GM12878 (cell line): ENCODE results near the gene FGF14. TPM values are rescaled to one million over a fixed set of nuclear protein-coding genes. Genes with fewer than 3 reads are reported as not detected.

Experiments
- ATAC-seq: fragments of 200-7000 bp; cut with Tn5 transposase; 3 replicates; pipeline ENCODE4 v1.9.1; 2020; ENCODE audit warnings: mild to moderate bottlenecking, moderate library complexity
- BruUV-seq: library from RNA; stranded (reverse); fragments of 400-500 nt; replicated peaks from 2 replicates; lab custom pipeline; 2021; lab: Mats Ljungman, UMichigan
- CTCF ChIA-PET: fragments of 300-600 bp; sonication (Branson Sonifier 250); formaldehyde crosslinking; extraction: SDS; loops from one replicate; lab custom pipeline; 2021; ENCODE audit warnings: inconsistent platforms; lab: Yijun Ruan, JAX
- POLR2A ChIA-PET: fragments of 350-600 bp; formaldehyde crosslinking; extraction: SDS; loops from one replicate; lab custom pipeline; 2021; ENCODE audit warnings: inconsistent platforms; lab: Charles Lee
- RAD21 ChIA-PET: fragments of 300-600 bp; sonication (Branson Sonifier 250); formaldehyde crosslinking; loops from one replicate; lab custom pipeline; 2023; ENCODE audit warnings: antibody characterized with exemption; ENCODE audit not compliant: unreplicated experiment; lab: Charles Lee
- SMC1A ChIA-PET: fragments of 300-600 bp; sonication (Branson Sonifier 250); formaldehyde crosslinking; loops from one replicate; lab custom pipeline; 2023; ENCODE audit not compliant: unreplicated experiment, uncharacterized antibody; lab: Charles Lee
- DNase-seq: peaks from one replicate; pipeline ENCODE4 v3.0.0-alpha.2; 2011; ENCODE audit warnings: low read depth, low spot score
- FAIRE-seq: peaks from 3 replicates; lab custom pipeline; 2011; peaks lifted over from hg19 to GRCh38; lab: Jason Lieb, UNC
- H2AFZ ChIP-seq: 2 replicates; pipeline ENCODE4 v1.6.0; 2011; ENCODE audit warnings: low read depth, low read length, control low read depth; ENCODE audit not compliant: control insufficient read depth
- H3K27ac ChIP-seq: 2 replicates; pipeline ENCODE4 v1.5.1; 2011; ENCODE audit warnings: control low read depth; ENCODE audit not compliant: control insufficient read depth, insufficient read depth
- H3K27me3 ChIP-seq, 2 experiments: replicated peaks in 1 of 2; 2 replicates each; pipeline versions ENCODE4 v1.6.0 to v1.6.1; 2011; ENCODE audit warnings: low read length in 1 of 2; ENCODE audit not compliant: control insufficient read depth in 2 of 2, insufficient read depth in 2 of 2
- H3K36me3 ChIP-seq, 2 experiments: 2 replicates each; pipeline ENCODE4 v1.5.1; 2011; ENCODE audit warnings: low read length in 1 of 2; ENCODE audit not compliant: control insufficient read depth in 2 of 2, insufficient read depth in 2 of 2
- H3K4me1 ChIP-seq: 2 replicates; pipeline ENCODE4 v1.6.1; 2011; ENCODE audit warnings: mild to moderate bottlenecking, low read length, moderate library complexity, mixed read lengths; ENCODE audit not compliant: control insufficient read depth, insufficient read depth
- H3K4me2 ChIP-seq: 2 replicates; pipeline ENCODE4 v1.6.0; 2011; ENCODE audit warnings: control low read depth; ENCODE audit not compliant: control insufficient read depth, insufficient read depth
- H3K4me3 ChIP-seq: fragments of 200-600 bp; sonication (generic); 2 replicates; pipeline ENCODE4 v1.5.1; 2016
- H3K79me2 ChIP-seq: 2 replicates; pipeline ENCODE4 v1.6.0; 2011; ENCODE audit warnings: low read length; ENCODE audit not compliant: control insufficient read depth, insufficient read depth
- H3K9ac ChIP-seq: 2 replicates; pipeline ENCODE4 v1.8.0; 2011; ENCODE audit warnings: low read length, control low read depth, mixed read lengths; ENCODE audit not compliant: control insufficient read depth, insufficient read depth
- H3K9me3 ChIP-seq: replicated peaks from 3 replicates; pipeline ENCODE4 v1.5.1; 2011; ENCODE audit warnings: mild to moderate bottlenecking, low read length; ENCODE audit not compliant: control insufficient read depth, insufficient read depth
- H4K20me1 ChIP-seq: 2 replicates; pipeline ENCODE4 v1.6.0; 2011; ENCODE audit not compliant: control insufficient read depth, insufficient read depth
- ASH2L ChIP-seq: fragments of 300-600, 200-600 bp; sonication (generic); IDR thresholded peaks from 2 replicates; pipeline ENCODE4 v1.6.1; 2017; ENCODE audit warnings: low read depth, mild to moderate bottlenecking, borderline replicate concordance
- ATF7 ChIP-seq: fragments of 450-650 bp; IDR thresholded peaks from 2 replicates; pipeline ENCODE4 v1.6.1; 2016; ENCODE audit warnings: low read depth, mild to moderate bottlenecking
- FOS ChIP-seq: IDR thresholded peaks from 3 replicates; pipeline ENCODE4 v1.6.1; 2011; ENCODE audit warnings: borderline replicate concordance; ENCODE audit not compliant: insufficient read length; ENCODE audit errors: extremely low read depth
- HDGF ChIP-seq: fragments of 450-650 bp; IDR thresholded peaks from 2 replicates; pipeline ENCODE4 v1.6.1; 2016; ENCODE audit warnings: antibody characterized with exemption
- NFXL1 ChIP-seq: fragments of 450-650 bp; IDR thresholded peaks from 2 replicates; pipeline ENCODE4 v1.6.1; 2017; ENCODE audit warnings: antibody characterized with exemption, mild to moderate bottlenecking, borderline replicate concordance
- POU2F2 ChIP-seq: IDR thresholded peaks from 3 replicates; pipeline ENCODE4 v1.6.1; 2011; ENCODE audit warnings: low read depth, mild to moderate bottlenecking, low read length, borderline replicate concordance
- STAT1 ChIP-seq: fragments of 450-650 bp; conservative IDR thresholded peaks from 2 replicates; pipeline ENCODE4 v1.6.1; 2014; ENCODE audit warnings: antibody characterized with exemption, mild to moderate bottlenecking
- STAT3 ChIP-seq: IDR thresholded peaks from 2 replicates; pipeline ENCODE4 v1.6.1; 2011; ENCODE audit warnings: low read depth, low read length, improper control_type of control experiment
- SUPT20H ChIP-seq: IDR thresholded peaks from 2 replicates; pipeline ENCODE4 v1.6.1; 2011; ENCODE audit warnings: low read depth, mild to moderate bottlenecking, low read length, moderate library complexity, borderline replicate concordance; ENCODE audit not compliant: control insufficient read depth
- WGBS: methylation state at CpG from one replicate; pipeline ENCODE4 v1.1.6; 2016; ENCODE audit warnings: low lambda C conversion rate; ENCODE audit not compliant: insufficient replicate concordance, insufficient coverage; ENCODE audit errors: missing lambda C conversion rate; 5-methylcytosine and 5-hydroxymethylcytosine counted together
- in situ Hi-C: fragments of 300-500 bp; cut with MboI; formaldehyde crosslinking; loops from 9 replicates; pipeline ENCODE4 v1.14.3; 2018; ENCODE audit warnings: mixed read lengths
- intact Hi-C: fragments of 100-400 bp; cut with micrococcal nuclease; formaldehyde crosslinking; loops from one replicate; pipeline ENCODE4 v1.14.2; 2022; ENCODE audit not compliant: unreplicated experiment
- polyA plus RNA-seq, 11 experiments: library from polyadenylated mRNA; depleted of rRNA in 4 of 11; unstranded in 6 of 11; stranded (reverse) in 5 of 11; fragments of >200 nt; fragmentation: Nextera tagmentation in 4 of 11; fragmentation: Illumina TruSeq in 1 of 11; extraction: Ambion mirVana in 4 of 11; extraction: Trizol in 1 of 11; gene quantifications; 1 replicate in 1 of 11; 2 replicates in 10 of 11; pipeline versions ENCODE4 v1.2.1 to v1.2.3, GENCODE V29; 2011 to 2016; ENCODE audit warnings: inconsistent platforms in 2 of 11, missing spikeins in 2 of 11, low read depth in 1 of 11
- total RNA-seq, 4 experiments: library from RNA; depleted of rRNA in 3 of 4; stranded (reverse); fragments of >200 nt in 3 of 4; fragmentation: Illumina TruSeq in 1 of 4; extraction: Trizol in 1 of 4; gene quantifications; 2 replicates each; pipeline versions ENCODE4 v1.2.1 to v1.2.3, GENCODE V29; 2013 to 2021
- TF ChIP-seq, protein P1 (sequence below): fragments of 450-650 bp; formaldehyde crosslinking; IDR thresholded peaks from 2 replicates; pipeline ENCODE4 v1.5.0; 2022; ENCODE audit warnings: mild to moderate bottlenecking, missing genetic modification characterization
- TF ChIP-seq, protein P2 (sequence below): IDR thresholded peaks from 2 replicates; pipeline ENCODE4 v1.6.1; 2011; ENCODE audit warnings: borderline replicate concordance, low read depth, mild to moderate bottlenecking, moderate library complexity, low read length; ENCODE audit not compliant: insufficient read depth, poor library complexity, severe bottlenecking
- TF ChIP-seq, protein P3 (sequence below): fragments of 150-350 bp; IDR thresholded peaks from 2 replicates; pipeline ENCODE4 v1.6.1; 2016; ENCODE audit warnings: low read depth, low read length

The FGF14 gene
- total and polyA plus RNA-seq, 10 of the 15 experiments (the other 5 are each of a cell fraction or from before 2014, with no cell fraction given): under 0.01 to 0.44 (median 0.04) TPM

DNA sequence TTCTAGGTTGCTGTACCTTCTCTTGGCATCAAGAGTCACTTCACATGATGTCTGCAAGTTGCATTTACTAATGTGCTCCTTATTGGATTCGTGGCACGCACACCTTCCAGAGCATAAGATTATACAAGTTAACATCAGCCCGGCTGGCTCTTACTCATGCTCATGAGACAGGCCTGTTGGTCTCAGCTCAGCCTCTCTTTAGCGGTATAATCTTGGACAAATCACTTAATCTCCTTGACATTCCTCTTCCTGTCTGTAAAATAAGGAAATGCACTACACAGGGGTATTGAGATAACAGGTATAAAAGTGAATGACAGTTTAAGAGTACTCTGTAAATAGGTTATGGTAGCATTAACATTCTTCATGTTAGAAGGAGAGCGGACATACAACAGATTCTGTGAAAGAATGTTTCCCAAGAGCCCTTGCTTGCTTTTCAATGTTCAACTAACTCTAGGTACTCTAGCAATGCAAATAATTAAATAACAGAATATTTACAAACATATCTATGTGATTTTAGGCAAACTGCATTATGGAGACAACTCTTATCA, 181.1 kb downstream of the FGF14 start:
- H3K4me3 ChIP-seq: no peak overlapping the region
- no peaks in the 10 kb centered on the region for H3K27me3 ChIP-seq
- in situ Hi-C loops (no loop called here), intact Hi-C loops (no loop called here)
- ATAC-seq (no peak), DNase-seq (no peak), FAIRE-seq (no peak)
- H3K79me2 ChIP-seq: no peaks in the 10 kb centered on the region
- ChIA-PET SMC1A (no interaction called here), RAD21 (no interaction called here), CTCF (no interaction called here), POLR2A (interaction anchor here (0.5 kb wide), 1 partner anchor 220 kb away, joined by 3 read pairs; no protein-coding TSS in a partner anchor)
- WGBS: 17% methylated on average over 5 of the region's 5 CpGs
- H3K4me1 ChIP-seq: no peaks in the 10 kb centered on the region
- no peaks in the 10 kb centered on the region for H3K36me3 ChIP-seq
- H3K4me2 ChIP-seq: no peak overlapping the region
- no peak overlapping the region for H3K27ac ChIP-seq
- TF ChIP-seq, protein P1, sequence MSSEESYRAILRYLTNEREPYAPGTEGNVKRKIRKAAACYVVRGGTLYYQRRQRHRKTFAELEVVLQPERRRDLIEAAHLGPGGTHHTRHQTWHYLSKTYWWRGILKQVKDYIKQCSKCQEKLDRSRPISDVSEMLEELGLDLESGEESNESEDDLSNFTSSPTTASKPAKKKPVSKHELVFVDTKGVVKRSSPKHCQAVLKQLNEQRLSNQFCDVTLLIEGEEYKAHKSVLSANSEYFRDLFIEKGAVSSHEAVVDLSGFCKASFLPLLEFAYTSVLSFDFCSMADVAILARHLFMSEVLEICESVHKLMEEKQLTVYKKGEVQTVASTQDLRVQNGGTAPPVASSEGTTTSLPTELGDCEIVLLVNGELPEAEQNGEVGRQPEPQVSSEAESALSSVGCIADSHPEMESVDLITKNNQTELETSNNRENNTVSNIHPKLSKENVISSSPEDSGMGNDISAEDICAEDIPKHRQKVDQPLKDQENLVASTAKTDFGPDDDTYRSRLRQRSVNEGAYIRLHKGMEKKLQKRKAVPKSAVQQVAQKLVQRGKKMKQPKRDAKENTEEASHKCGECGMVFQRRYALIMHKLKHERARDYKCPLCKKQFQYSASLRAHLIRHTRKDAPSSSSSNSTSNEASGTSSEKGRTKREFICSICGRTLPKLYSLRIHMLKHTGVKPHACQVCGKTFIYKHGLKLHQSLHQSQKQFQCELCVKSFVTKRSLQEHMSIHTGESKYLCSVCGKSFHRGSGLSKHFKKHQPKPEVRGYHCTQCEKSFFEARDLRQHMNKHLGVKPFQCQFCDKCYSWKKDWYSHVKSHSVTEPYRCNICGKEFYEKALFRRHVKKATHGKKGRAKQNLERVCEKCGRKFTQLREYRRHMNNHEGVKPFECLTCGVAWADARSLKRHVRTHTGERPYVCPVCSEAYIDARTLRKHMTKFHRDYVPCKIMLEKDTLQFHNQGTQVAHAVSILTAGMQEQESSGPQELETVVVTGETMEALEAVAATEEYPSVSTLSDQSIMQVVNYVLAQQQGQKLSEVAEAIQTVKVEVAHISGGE (CRISPR knock-in tag): no peak
- TF ChIP-seq, protein P2, sequence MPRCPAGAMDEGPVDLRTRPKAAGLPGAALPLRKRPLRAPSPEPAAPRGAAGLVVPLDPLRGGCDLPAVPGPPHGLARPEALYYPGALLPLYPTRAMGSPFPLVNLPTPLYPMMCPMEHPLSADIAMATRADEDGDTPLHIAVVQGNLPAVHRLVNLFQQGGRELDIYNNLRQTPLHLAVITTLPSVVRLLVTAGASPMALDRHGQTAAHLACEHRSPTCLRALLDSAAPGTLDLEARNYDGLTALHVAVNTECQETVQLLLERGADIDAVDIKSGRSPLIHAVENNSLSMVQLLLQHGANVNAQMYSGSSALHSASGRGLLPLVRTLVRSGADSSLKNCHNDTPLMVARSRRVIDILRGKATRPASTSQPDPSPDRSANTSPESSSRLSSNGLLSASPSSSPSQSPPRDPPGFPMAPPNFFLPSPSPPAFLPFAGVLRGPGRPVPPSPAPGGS: no peak
- TF ChIP-seq ASH2L (no peak), POU2F2 (no peak), NFXL1 (no peak), FOS (no peak), ATF7 (no peak), SUPT20H (no peak), STAT3 (no peak), STAT1 (no peak), HDGF (no peak)
- TF ChIP-seq, protein P3, sequence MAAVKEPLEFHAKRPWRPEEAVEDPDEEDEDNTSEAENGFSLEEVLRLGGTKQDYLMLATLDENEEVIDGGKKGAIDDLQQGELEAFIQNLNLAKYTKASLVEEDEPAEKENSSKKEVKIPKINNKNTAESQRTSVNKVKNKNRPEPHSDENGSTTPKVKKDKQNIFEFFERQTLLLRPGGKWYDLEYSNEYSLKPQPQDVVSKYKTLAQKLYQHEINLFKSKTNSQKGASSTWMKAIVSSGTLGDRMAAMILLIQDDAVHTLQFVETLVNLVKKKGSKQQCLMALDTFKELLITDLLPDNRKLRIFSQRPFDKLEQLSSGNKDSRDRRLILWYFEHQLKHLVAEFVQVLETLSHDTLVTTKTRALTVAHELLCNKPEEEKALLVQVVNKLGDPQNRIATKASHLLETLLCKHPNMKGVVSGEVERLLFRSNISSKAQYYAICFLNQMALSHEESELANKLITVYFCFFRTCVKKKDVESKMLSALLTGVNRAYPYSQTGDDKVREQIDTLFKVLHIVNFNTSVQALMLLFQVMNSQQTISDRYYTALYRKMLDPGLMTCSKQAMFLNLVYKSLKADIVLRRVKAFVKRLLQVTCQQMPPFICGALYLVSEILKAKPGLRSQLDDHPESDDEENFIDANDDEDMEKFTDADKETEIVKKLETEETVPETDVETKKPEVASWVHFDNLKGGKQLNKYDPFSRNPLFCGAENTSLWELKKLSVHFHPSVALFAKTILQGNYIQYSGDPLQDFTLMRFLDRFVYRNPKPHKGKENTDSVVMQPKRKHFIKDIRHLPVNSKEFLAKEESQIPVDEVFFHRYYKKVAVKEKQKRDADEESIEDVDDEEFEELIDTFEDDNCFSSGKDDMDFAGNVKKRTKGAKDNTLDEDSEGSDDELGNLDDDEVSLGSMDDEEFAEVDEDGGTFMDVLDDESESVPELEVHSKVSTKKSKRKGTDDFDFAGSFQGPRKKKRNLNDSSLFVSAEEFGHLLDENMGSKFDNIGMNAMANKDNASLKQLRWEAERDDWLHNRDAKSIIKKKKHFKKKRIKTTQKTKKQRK: no peak
- H2AFZ ChIP-seq: no peak overlapping the region
- H3K9ac ChIP-seq: no peak overlapping the region
- BruUV-seq: no TSS peak
- H4K20me1 ChIP-seq: no peaks in the 10 kb centered on the region
- H3K9me3 ChIP-seq: no peaks in the 10 kb centered on the region
